GM12878 (cell line): Measurements from ENCODE around the gene LYPD8. TPM values are rescaled to one million over a fixed set of nuclear protein-coding genes. Genes with fewer than 3 reads are reported as not detected.

Source experiments
- ATAC-seq: fragments of 200-7000 bp; cut with Tn5 transposase; 3 replicates; pipeline ENCODE4 v1.9.1; 2020; ENCODE audit warnings: mild to moderate bottlenecking, moderate library complexity
- BruUV-seq: library from RNA; stranded (reverse); fragments of 400-500 nt; replicated peaks from 2 replicates; lab custom pipeline; 2021; lab: Mats Ljungman, UMichigan
- CTCF ChIA-PET: fragments of 300-600 bp; sonication (Branson Sonifier 250); formaldehyde crosslinking; extraction: SDS; loops from one replicate; lab custom pipeline; 2021; ENCODE audit warnings: inconsistent platforms; lab: Yijun Ruan, JAX
- POLR2A ChIA-PET: fragments of 350-600 bp; formaldehyde crosslinking; extraction: SDS; loops from one replicate; lab custom pipeline; 2021; ENCODE audit warnings: inconsistent platforms; lab: Charles Lee
- RAD21 ChIA-PET: fragments of 300-600 bp; sonication (Branson Sonifier 250); formaldehyde crosslinking; loops from one replicate; lab custom pipeline; 2023; ENCODE audit warnings: antibody characterized with exemption; ENCODE audit not compliant: unreplicated experiment; lab: Charles Lee
- SMC1A ChIA-PET: fragments of 300-600 bp; sonication (Branson Sonifier 250); formaldehyde crosslinking; loops from one replicate; lab custom pipeline; 2023; ENCODE audit not compliant: unreplicated experiment, uncharacterized antibody; lab: Charles Lee
- DNase-seq: peaks from one replicate; pipeline ENCODE4 v3.0.0-alpha.2; 2011; ENCODE audit warnings: low read depth, low spot score
- FAIRE-seq: peaks from 3 replicates; lab custom pipeline; 2011; peaks lifted over from hg19 to GRCh38; lab: Jason Lieb, UNC
- H2AFZ ChIP-seq: 2 replicates; pipeline ENCODE4 v1.6.0; 2011; ENCODE audit warnings: low read depth, low read length, control low read depth; ENCODE audit not compliant: control insufficient read depth
- H3K27ac ChIP-seq: 2 replicates; pipeline ENCODE4 v1.5.1; 2011; ENCODE audit warnings: control low read depth; ENCODE audit not compliant: control insufficient read depth, insufficient read depth
- H3K27me3 ChIP-seq, 2 experiments: replicated peaks in 1 of 2; 2 replicates each; pipeline versions ENCODE4 v1.6.0 to v1.6.1; 2011; ENCODE audit warnings: low read length in 1 of 2; ENCODE audit not compliant: control insufficient read depth in 2 of 2, insufficient read depth in 2 of 2
- H3K36me3 ChIP-seq, 2 experiments: 2 replicates each; pipeline ENCODE4 v1.5.1; 2011; ENCODE audit warnings: low read length in 1 of 2; ENCODE audit not compliant: control insufficient read depth in 2 of 2, insufficient read depth in 2 of 2
- H3K4me1 ChIP-seq: 2 replicates; pipeline ENCODE4 v1.6.1; 2011; ENCODE audit warnings: mild to moderate bottlenecking, low read length, moderate library complexity, mixed read lengths; ENCODE audit not compliant: control insufficient read depth, insufficient read depth
- H3K4me2 ChIP-seq: 2 replicates; pipeline ENCODE4 v1.6.0; 2011; ENCODE audit warnings: control low read depth; ENCODE audit not compliant: control insufficient read depth, insufficient read depth
- H3K4me3 ChIP-seq: fragments of 200-600 bp; sonication (generic); 2 replicates; pipeline ENCODE4 v1.5.1; 2016
- H3K79me2 ChIP-seq: 2 replicates; pipeline ENCODE4 v1.6.0; 2011; ENCODE audit warnings: low read length; ENCODE audit not compliant: control insufficient read depth, insufficient read depth
- H3K9ac ChIP-seq: 2 replicates; pipeline ENCODE4 v1.8.0; 2011; ENCODE audit warnings: low read length, control low read depth, mixed read lengths; ENCODE audit not compliant: control insufficient read depth, insufficient read depth
- H3K9me3 ChIP-seq: replicated peaks from 3 replicates; pipeline ENCODE4 v1.5.1; 2011; ENCODE audit warnings: mild to moderate bottlenecking, low read length; ENCODE audit not compliant: control insufficient read depth, insufficient read depth
- H4K20me1 ChIP-seq: 2 replicates; pipeline ENCODE4 v1.6.0; 2011; ENCODE audit not compliant: control insufficient read depth, insufficient read depth
- EP300 ChIP-seq, 2 experiments: fragments of 150-350 bp in 1 of 2; IDR thresholded peaks; 2 replicates each; pipeline ENCODE4 v1.6.1; 2011 to 2012; ENCODE audit warnings: low read depth in 2 of 2, low read length in 2 of 2, borderline replicate concordance in 1 of 2, improper control_type of control experiment in 1 of 2, inconsistent platforms in 1 of 2; ENCODE audit not compliant: control insufficient read depth in 1 of 2
- HDAC6 ChIP-seq: fragments of 200-600 bp; sonication (generic); IDR thresholded peaks from one replicate; pipeline ENCODE4 v1.8.0; 2017; ENCODE audit warnings: antibody characterized with exemption; ENCODE audit not compliant: unreplicated experiment
- MEF2B ChIP-seq: fragments of 450-650 bp; IDR thresholded peaks from 2 replicates; pipeline ENCODE4 v1.6.1; 2018; ENCODE audit warnings: mild to moderate bottlenecking, moderate library complexity; ENCODE audit not compliant: partially characterized antibody, poor library complexity, severe bottlenecking
- NFXL1 ChIP-seq: fragments of 450-650 bp; IDR thresholded peaks from 2 replicates; pipeline ENCODE4 v1.6.1; 2017; ENCODE audit warnings: antibody characterized with exemption, mild to moderate bottlenecking, borderline replicate concordance
- NFYB ChIP-seq: IDR thresholded peaks from 2 replicates; pipeline ENCODE4 v1.6.1; 2011; ENCODE audit warnings: low read depth, mild to moderate bottlenecking, low read length, improper control_type of control experiment, moderate library complexity; ENCODE audit not compliant: insufficient read depth
- NR2F1 ChIP-seq: fragments of 450-650 bp; conservative IDR thresholded peaks from 2 replicates; pipeline ENCODE4 v1.6.1; 2017; ENCODE audit warnings: mild to moderate bottlenecking
- POLR2A ChIP-seq: IDR thresholded peaks from 2 replicates; pipeline ENCODE4 v1.6.1; 2011; ENCODE audit warnings: low read depth, mild to moderate bottlenecking, low read length
- RB1 ChIP-seq: fragments of 450-650 bp; formaldehyde crosslinking; IDR thresholded peaks from 2 replicates; pipeline ENCODE4 v1.6.1; 2017; ENCODE audit warnings: mild to moderate bottlenecking, borderline replicate concordance
- RUNX3 ChIP-seq: IDR thresholded peaks from 2 replicates; pipeline ENCODE4 v1.6.1; 2012; ENCODE audit warnings: low read length, inconsistent platforms
- SIN3A ChIP-seq: IDR thresholded peaks from 2 replicates; pipeline ENCODE4 v1.6.1; 2012; ENCODE audit warnings: low read depth, low read length, improper control_type of control experiment
- WRNIP1 ChIP-seq: IDR thresholded peaks from 2 replicates; pipeline ENCODE4 v1.6.1; 2011; ENCODE audit warnings: low read depth, low read length, improper control_type of control experiment, borderline replicate concordance
- ZNF274 ChIP-seq: IDR thresholded peaks from one replicate; pipeline ENCODE4 v1.8.0; 2011; ENCODE audit not compliant: insufficient read length, insufficient read depth
- ZNF384 ChIP-seq: IDR thresholded peaks from 2 replicates; pipeline ENCODE4 v1.6.1; 2012; ENCODE audit warnings: low read depth, mild to moderate bottlenecking, low read length, improper control_type of control experiment, borderline replicate concordance
- WGBS: methylation state at CpG from one replicate; pipeline ENCODE4 v1.1.6; 2016; ENCODE audit warnings: low lambda C conversion rate; ENCODE audit not compliant: insufficient replicate concordance, insufficient coverage; ENCODE audit errors: missing lambda C conversion rate; 5-methylcytosine and 5-hydroxymethylcytosine counted together
- in situ Hi-C: fragments of 300-500 bp; cut with MboI; formaldehyde crosslinking; loops from 9 replicates; pipeline ENCODE4 v1.14.3; 2018; ENCODE audit warnings: mixed read lengths
- intact Hi-C: fragments of 100-400 bp; cut with micrococcal nuclease; formaldehyde crosslinking; loops from one replicate; pipeline ENCODE4 v1.14.2; 2022; ENCODE audit not compliant: unreplicated experiment
- polyA plus RNA-seq, 11 experiments: library from polyadenylated mRNA; depleted of rRNA in 4 of 11; unstranded in 6 of 11; stranded (reverse) in 5 of 11; fragments of >200 nt; fragmentation: Nextera tagmentation in 4 of 11; fragmentation: Illumina TruSeq in 1 of 11; extraction: Ambion mirVana in 4 of 11; extraction: Trizol in 1 of 11; gene quantifications; 1 replicate in 1 of 11; 2 replicates in 10 of 11; pipeline versions ENCODE4 v1.2.1 to v1.2.3, GENCODE V29; 2011 to 2016; ENCODE audit warnings: inconsistent platforms in 2 of 11, missing spikeins in 2 of 11, low read depth in 1 of 11
- total RNA-seq, 4 experiments: library from RNA; depleted of rRNA in 3 of 4; stranded (reverse); fragments of >200 nt in 3 of 4; fragmentation: Illumina TruSeq in 1 of 4; extraction: Trizol in 1 of 4; gene quantifications; 2 replicates each; pipeline versions ENCODE4 v1.2.1 to v1.2.3, GENCODE V29; 2013 to 2021
- TF ChIP-seq, protein P1 (sequence below): IDR thresholded peaks from 2 replicates; pipeline ENCODE4 v1.6.1; 2012; ENCODE audit warnings: improper control_type of control experiment, low read depth, low read length; ENCODE audit not compliant: insufficient replicate concordance
- TF ChIP-seq, protein P2 (sequence below): IDR thresholded peaks from 2 replicates; pipeline ENCODE4 v1.6.1; 2011; ENCODE audit warnings: borderline replicate concordance, low read depth, mild to moderate bottlenecking, moderate library complexity, mixed read lengths, low read length; ENCODE audit not compliant: insufficient read depth; ENCODE audit errors: extremely low read length

The LYPD8 gene
- total and polyA plus RNA-seq, 10 of the 15 experiments (the other 5 are each of a cell fraction or from before 2014, with no cell fraction given), result 0.13 to 0.40 (median 0.18) TPM; not detected in 7

DNA sequence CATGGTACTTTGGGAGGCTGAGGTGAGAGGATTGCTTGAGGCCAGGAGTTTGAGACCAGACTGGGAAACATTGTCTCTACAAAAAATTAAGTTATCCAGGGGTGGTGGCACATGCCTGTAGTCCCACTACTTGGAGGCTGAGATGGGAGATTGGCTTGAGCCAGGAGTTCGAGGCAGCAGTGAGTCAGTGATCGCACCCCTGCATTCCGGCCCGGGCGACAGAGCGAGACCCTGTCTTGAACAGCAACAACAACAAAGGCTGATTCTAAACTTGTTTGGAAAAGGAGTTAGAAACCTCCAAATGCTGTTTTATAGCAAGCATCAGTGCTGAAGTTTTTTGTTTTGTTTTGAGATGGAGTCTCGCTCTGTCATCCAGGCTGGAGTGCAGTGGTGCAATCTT lies 14.7 kb downstream of the LYPD8 start (continued):
- TF ChIP-seq, protein P1, sequence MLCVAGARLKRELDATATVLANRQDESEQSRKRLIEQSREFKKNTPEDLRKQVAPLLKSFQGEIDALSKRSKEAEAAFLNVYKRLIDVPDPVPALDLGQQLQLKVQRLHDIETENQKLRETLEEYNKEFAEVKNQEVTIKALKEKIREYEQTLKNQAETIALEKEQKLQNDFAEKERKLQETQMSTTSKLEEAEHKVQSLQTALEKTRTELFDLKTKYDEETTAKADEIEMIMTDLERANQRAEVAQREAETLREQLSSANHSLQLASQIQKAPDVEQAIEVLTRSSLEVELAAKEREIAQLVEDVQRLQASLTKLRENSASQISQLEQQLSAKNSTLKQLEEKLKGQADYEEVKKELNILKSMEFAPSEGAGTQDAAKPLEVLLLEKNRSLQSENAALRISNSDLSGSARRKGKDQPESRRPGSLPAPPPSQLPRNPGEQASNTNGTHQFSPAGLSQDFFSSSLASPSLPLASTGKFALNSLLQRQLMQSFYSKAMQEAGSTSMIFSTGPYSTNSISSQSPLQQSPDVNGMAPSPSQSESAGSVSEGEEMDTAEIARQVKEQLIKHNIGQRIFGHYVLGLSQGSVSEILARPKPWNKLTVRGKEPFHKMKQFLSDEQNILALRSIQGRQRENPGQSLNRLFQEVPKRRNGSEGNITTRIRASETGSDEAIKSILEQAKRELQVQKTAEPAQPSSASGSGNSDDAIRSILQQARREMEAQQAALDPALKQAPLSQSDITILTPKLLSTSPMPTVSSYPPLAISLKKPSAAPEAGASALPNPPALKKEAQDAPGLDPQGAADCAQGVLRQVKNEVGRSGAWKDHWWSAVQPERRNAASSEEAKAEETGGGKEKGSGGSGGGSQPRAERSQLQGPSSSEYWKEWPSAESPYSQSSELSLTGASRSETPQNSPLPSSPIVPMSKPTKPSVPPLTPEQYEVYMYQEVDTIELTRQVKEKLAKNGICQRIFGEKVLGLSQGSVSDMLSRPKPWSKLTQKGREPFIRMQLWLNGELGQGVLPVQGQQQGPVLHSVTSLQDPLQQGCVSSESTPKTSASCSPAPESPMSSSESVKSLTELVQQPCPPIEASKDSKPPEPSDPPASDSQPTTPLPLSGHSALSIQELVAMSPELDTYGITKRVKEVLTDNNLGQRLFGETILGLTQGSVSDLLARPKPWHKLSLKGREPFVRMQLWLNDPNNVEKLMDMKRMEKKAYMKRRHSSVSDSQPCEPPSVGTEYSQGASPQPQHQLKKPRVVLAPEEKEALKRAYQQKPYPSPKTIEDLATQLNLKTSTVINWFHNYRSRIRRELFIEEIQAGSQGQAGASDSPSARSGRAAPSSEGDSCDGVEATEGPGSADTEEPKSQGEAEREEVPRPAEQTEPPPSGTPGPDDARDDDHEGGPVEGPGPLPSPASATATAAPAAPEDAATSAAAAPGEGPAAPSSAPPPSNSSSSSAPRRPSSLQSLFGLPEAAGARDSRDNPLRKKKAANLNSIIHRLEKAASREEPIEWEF, result no peak
- TF ChIP-seq HDAC6 (no peak), RUNX3 (no peak)

DNA sequence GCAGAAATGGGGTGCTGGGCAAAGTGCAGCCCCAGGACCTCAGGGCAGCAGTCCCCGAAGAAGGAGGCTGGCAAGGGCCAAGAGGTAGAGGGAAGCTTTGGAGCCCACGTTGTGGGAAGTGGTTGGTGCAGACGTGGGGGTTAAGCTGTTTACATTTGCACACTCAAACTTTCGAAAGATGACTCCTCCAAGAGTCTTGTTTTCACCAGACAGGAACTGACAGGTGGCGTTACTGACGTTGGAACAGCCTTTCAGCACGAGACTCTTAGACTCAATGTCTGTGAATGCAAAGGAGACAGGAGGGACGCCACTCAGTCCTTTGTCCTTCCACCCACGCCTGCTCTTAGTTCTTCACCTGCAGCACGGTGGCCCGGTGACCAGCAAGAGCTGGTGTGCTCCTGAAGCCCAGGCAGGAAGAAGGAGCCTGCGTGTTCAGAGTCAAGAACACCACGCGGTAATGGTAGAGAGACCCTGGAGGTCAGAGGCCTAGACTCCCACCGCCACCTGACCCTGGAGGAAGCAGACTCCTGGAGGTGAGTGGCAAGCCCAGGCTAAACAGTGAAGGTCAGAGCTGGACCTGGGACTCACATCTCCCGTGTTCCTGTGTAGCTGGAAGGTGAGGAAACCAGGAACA lies 15.9 kb downstream of the LYPD8 start:
- ChIA-PET CTCF (interaction anchor here (0.9 to 1.2 kb wide), 2 partner anchors 9 to 335 kb away, joined by 3 read pairs; no protein-coding TSS in a partner anchor), SMC1A (interaction anchor here (2.5 to 2.9 kb wide), 2 partner anchors 39 to 66 kb away, joined by 8 to 10 read pairs; no protein-coding TSS in a partner anchor), RAD21 (no interaction called here), POLR2A (no interaction called here)
- DNase-seq (no peak), ATAC-seq (no peak), FAIRE-seq (no peak)
- H3K4me2 ChIP-seq, result no peak overlapping the region
- no peak overlapping the region for H2AFZ ChIP-seq
- H3K4me3 ChIP-seq, result no peak overlapping the region
- in situ Hi-C loops (no loop called here), intact Hi-C loops (no loop called here)
- WGBS, result 56% methylated on average over 16 of the region's 16 CpGs
- H3K36me3 ChIP-seq, result no peaks in the 10 kb centered on the region
- H3K9me3 ChIP-seq, result no peaks in the 10 kb centered on the region
- no peaks in the 10 kb centered on the region for H3K4me1 ChIP-seq
- H3K27me3 ChIP-seq, result no peaks in the 10 kb centered on the region
- H3K79me2 ChIP-seq, result no peaks in the 10 kb centered on the region
- H3K9ac ChIP-seq, result no peak overlapping the region
- H3K27ac ChIP-seq, result no peak overlapping the region
- no peaks in the 10 kb centered on the region for H4K20me1 ChIP-seq
- no TSS peak for BruUV-seq
- no peak for TF ChIP-seq SIN3A
- no peak for TF ChIP-seq NFXL1
- no peak for TF ChIP-seq WRNIP1
- TF ChIP-seq ZNF384, result no peak
- no peak for TF ChIP-seq NR2F1
- TF ChIP-seq ZNF274, result no peak
- no peak for TF ChIP-seq POLR2A
- TF ChIP-seq, protein P2, sequence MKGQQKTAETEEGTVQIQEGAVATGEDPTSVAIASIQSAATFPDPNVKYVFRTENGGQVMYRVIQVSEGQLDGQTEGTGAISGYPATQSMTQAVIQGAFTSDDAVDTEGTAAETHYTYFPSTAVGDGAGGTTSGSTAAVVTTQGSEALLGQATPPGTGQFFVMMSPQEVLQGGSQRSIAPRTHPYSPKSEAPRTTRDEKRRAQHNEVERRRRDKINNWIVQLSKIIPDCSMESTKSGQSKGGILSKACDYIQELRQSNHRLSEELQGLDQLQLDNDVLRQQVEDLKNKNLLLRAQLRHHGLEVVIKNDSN, result no peak
- no peak for TF ChIP-seq EP300 (IDR thresholded peaks at IDR 0.05; ENCODE audit: borderline replicate concordance in 1 of 2, control insufficient read depth in 1 of 2, low read depth in 2 of 2, low read length in 2 of 2)
- TF ChIP-seq RB1, result no peak
- TF ChIP-seq MEF2B, result no peak
- no peak for TF ChIP-seq NFYB
